PFSK-1 (cell line): Measurements from ENCODE around the gene KCNJ5.

Experiments
- FOXP2 ChIP-seq: optimal IDR thresholded peaks from 2 replicates; pipeline ENCODE3; 2011; ENCODE audit warnings: borderline replicate concordance, control low read depth, inconsistent platforms; ENCODE audit not compliant: insufficient read depth; ENCODE audit errors: extremely low read length, extremely low read depth
- POLR2AphosphoS5 ChIP-seq: IDR thresholded peaks from 2 replicates; pipeline ENCODE4 v1.6.1; 2012; ENCODE audit warnings: low read depth, mild to moderate bottlenecking, control low read depth, low read length, moderate library complexity
- REST ChIP-seq, 2 experiments: IDR thresholded peaks; 2 replicates each; pipeline versions ENCODE4 v1.6.1 to v1.8.0; 2011 to 2012; ENCODE audit warnings: low read depth in 2 of 2, low read length in 2 of 2, control low read depth in 1 of 2, inconsistent platforms in 1 of 2, mild to moderate bottlenecking in 1 of 2, moderate library complexity in 1 of 2; ENCODE audit not compliant: insufficient read depth in 1 of 2
- SIN3A ChIP-seq: IDR thresholded peaks from 2 replicates; pipeline ENCODE4 v1.6.1; 2012; ENCODE audit warnings: mild to moderate bottlenecking, low read length, moderate library complexity, borderline replicate concordance; ENCODE audit not compliant: insufficient read depth
- TAF1 ChIP-seq: IDR thresholded peaks from 2 replicates; pipeline ENCODE4 v1.6.1; 2012; ENCODE audit warnings: low read length, control low read depth, borderline replicate concordance; ENCODE audit not compliant: insufficient read depth

The KCNJ5 gene

GRCh38 chr11:128934351-128934750, 43.2 kb downstream of the KCNJ5 start:
- TF ChIP-seq TAF1 = no peak

DNA sequence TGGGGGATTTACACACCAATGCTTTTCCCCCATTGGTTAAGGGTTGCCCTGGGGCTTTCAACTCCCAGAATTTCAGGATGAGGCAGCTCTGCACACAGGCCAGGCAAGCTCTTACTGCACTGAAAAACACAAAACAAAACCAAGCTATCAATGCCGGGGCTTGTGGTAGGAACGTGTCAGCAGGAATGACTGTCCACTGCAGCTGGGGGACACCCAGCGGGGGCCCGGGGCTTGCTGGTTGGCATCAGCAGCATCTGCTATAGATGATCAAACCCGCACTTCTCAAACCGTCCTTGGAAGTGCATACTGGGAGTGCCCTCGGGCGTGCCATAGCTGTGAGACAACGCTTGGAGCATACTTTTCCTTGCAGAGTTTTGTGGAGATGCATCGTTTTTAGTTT, 43.8 kb downstream of the KCNJ5 start:
- no peak for TF ChIP-seq POLR2AphosphoS5
- no peak for TF ChIP-seq REST (IDR thresholded peaks at IDR 0.05; ENCODE audit: insufficient read depth in 1 of 2, low read depth in 2 of 2, low read length in 2 of 2)
- TF ChIP-seq TAF1 = no peak
- TF ChIP-seq FOXP2 = no peak
- no peak for TF ChIP-seq SIN3A

DNA sequence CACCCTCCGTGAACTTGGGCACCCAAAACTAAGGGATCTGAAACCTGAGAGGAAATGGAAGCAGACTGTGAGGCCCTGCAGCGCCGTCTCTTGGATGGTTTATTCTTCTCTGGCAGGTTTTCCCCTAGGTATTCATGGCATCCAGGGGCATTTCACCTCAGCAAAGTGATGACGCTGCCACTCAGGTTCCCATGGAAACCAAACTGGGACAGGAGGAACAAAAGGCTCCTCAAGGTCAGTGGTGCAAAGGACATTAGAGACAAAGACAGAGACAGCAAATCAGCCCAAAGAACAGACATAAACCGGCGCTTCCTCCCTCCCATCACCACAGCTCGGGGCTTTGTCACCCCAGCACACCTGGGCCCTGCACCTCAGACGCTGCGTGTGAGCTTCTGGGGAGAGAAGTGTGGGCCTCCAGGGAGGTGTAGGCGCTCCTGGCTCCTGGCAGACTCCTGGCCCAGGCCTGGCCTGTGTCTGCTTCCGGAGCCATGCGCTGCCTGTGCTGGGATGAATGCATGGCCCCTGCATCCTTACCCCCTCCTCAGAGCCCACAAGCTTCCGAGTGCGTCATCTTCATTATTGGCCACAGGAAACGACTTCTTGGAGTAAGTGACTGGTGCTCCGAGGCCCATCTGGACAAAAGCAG, 45.6 kb downstream of the KCNJ5 start:
- no peak for TF ChIP-seq REST (IDR thresholded peaks at IDR 0.05; ENCODE audit: insufficient read depth in 1 of 2, low read depth in 2 of 2, low read length in 2 of 2)
- no peak for TF ChIP-seq FOXP2
- TF ChIP-seq TAF1 = no peak

GRCh38 chr11:128937480-128937879, 46.3 kb downstream of the KCNJ5 start:
- no peak for TF ChIP-seq REST (IDR thresholded peaks at IDR 0.05; ENCODE audit: insufficient read depth in 1 of 2, low read depth in 2 of 2, low read length in 2 of 2)
- TF ChIP-seq SIN3A = no peak
- no peak for TF ChIP-seq TAF1
- TF ChIP-seq FOXP2 = no peak
- no peak for TF ChIP-seq POLR2AphosphoS5

DNA sequence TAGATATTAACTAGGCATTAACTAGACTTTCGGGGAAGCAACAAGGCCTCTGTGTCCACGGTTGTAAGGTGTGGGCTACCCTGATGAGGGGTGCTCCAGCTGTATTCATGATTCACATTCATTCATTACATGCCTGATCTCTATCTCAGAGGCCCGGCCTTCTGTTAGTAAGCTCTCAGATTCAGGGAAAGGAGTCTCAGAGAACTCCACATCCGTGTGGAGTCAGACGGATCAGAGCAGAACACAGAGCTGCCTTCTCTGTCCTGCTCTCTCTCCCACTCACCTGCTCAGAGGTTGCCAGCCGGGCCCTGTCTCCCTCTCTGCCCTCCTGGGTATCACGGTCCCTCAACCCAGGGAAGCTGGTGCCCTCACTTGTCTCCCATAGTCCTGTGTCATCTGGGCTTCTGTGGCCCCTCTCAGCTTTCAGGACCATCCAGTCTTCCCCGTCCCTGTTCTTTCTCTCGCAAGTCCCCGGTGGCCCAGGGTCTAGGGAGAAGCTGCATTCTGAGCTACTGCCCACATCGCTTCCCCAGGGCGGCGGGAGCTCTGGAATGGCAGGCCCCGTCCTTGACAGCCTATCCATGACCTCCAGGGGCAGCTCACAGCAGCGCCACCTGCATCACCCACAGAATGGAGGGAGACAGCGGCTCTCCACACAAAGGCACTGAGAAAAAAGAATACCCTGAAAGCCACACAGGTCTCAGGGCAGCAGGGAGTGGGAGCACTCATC, 47.2 kb downstream of the KCNJ5 start:
- TF ChIP-seq SIN3A (no peak), TAF1 (no peak), POLR2AphosphoS5 (no peak), FOXP2 (no peak), REST (IDR thresholded peaks at IDR 0.05; ENCODE audit: insufficient read depth in 1 of 2, low read depth in 2 of 2, low read length in 2 of 2) (no peak)
